IMR-90 (cell line): ENCODE measurements around the gene CPOX. TPM values are rescaled to one million over a fixed set of nuclear protein-coding genes. Genes with fewer than 3 reads are reported as not detected.

Experiments
- ATAC-seq: fragments of 200-7000 bp; cut with Tn5 transposase; 2 replicates; pipeline ENCODE4 v1.9.1; 2020; ENCODE audit warnings: low read depth, mild to moderate bottlenecking, moderate library complexity
- BruUV-seq: library from RNA; stranded (reverse); fragments of 400-500 nt; replicated peaks from 2 replicates; lab custom pipeline; 2021; lab: Mats Ljungman, UMichigan
- CTCF ChIA-PET: fragments of 300-600 bp; formaldehyde crosslinking; extraction: SDS; loops from one replicate; lab custom pipeline; 2021; ENCODE audit warnings: antibody characterized with exemption; lab: Yijun Ruan, JAX
- POLR2A ChIA-PET: fragments of 300-600 bp; sonication (Branson Sonifier 250); formaldehyde crosslinking; loops from one replicate; lab custom pipeline; 2022; ENCODE audit warnings: antibody characterized with exemption; ENCODE audit not compliant: unreplicated experiment; lab: Charles Lee
- DNase-seq: peaks from one replicate; pipeline ENCODE4 v3.0.0; 2013
- H2AFZ ChIP-seq: replicated peaks from 2 replicates; pipeline ENCODE3; 2013; ENCODE audit warnings: low read length, mild to moderate bottlenecking; ENCODE audit not compliant: poor library complexity
- H2AK5ac ChIP-seq: 2 replicates; pipeline ENCODE4 v1.6.1; 2013; ENCODE audit warnings: low read depth, low read length, inconsistent platforms
- H2AK9ac ChIP-seq: replicated peaks from 2 replicates; pipeline ENCODE3; 2013; ENCODE audit warnings: mild to moderate bottlenecking, low read depth, low read length, moderate library complexity; ENCODE audit not compliant: poor library complexity
- H2BK120ac ChIP-seq: 2 replicates; pipeline ENCODE4 v1.6.1; 2013; ENCODE audit warnings: low read depth, low read length, inconsistent platforms
- H2BK15ac ChIP-seq: 3 replicates; pipeline ENCODE4 v1.6.1; 2013; ENCODE audit warnings: low read depth, low read length, inconsistent platforms
- H2BK20ac ChIP-seq: 2 replicates; pipeline ENCODE4 v1.6.1; 2013; ENCODE audit warnings: low read depth, mild to moderate bottlenecking, inconsistent platforms, low read length, moderate library complexity
- H2BK5ac ChIP-seq: 2 replicates; pipeline ENCODE4 v1.6.1; 2013; ENCODE audit warnings: mild to moderate bottlenecking, low read depth, low read length, inconsistent platforms; ENCODE audit not compliant: poor library complexity, severe bottlenecking
- H3K14ac ChIP-seq: replicated peaks from 2 replicates; pipeline ENCODE4 v1.6.1; 2013; ENCODE audit warnings: low read depth, low read length, inconsistent platforms
- H3K18ac ChIP-seq: 2 replicates; pipeline ENCODE4 v1.6.1; 2013; ENCODE audit warnings: low read depth, low read length, control low read depth
- H3K23ac ChIP-seq: 2 replicates; pipeline ENCODE4 v1.6.1; 2013; ENCODE audit warnings: low read depth, low read length, inconsistent platforms
- H3K27ac ChIP-seq: 2 replicates; pipeline ENCODE4 v1.5.1; 2013; ENCODE audit warnings: mild to moderate bottlenecking, control low read depth, low read length; ENCODE audit not compliant: insufficient read depth
- H3K27me3 ChIP-seq: 2 replicates; pipeline ENCODE4 v1.6.1; 2013; ENCODE audit warnings: low read length; ENCODE audit not compliant: control insufficient read depth, insufficient read depth
- H3K36me3 ChIP-seq: 2 replicates; pipeline ENCODE4 v1.6.1; 2013; ENCODE audit warnings: low read length, mixed read lengths; ENCODE audit not compliant: control insufficient read depth, insufficient read depth
- H3K4ac ChIP-seq: 2 replicates; pipeline ENCODE4 v1.6.1; 2013; ENCODE audit warnings: low read depth, low read length, inconsistent platforms
- H3K4me1 ChIP-seq: 2 replicates; pipeline ENCODE4 v1.6.1; 2013; ENCODE audit warnings: low read length, mixed read lengths; ENCODE audit not compliant: control insufficient read depth, insufficient read depth
- H3K4me2 ChIP-seq: 2 replicates; pipeline ENCODE4 v1.6.1; 2013; ENCODE audit warnings: low read depth, mild to moderate bottlenecking, control low read depth, low read length, moderate library complexity
- H3K4me3 ChIP-seq: 2 replicates; pipeline ENCODE4 v1.5.1; 2013; ENCODE audit warnings: low read depth, mild to moderate bottlenecking, control low read depth, low read length, moderate library complexity; ENCODE audit not compliant: insufficient read depth
- H3K56ac ChIP-seq: 2 replicates; pipeline ENCODE4 v1.6.1; 2013; ENCODE audit warnings: low read length, inconsistent platforms; ENCODE audit not compliant: insufficient read depth; ENCODE audit errors: extremely low read depth
- H3K79me1 ChIP-seq, 2 experiments: 2 replicates each; pipeline ENCODE4 v1.6.1; 2013; ENCODE audit warnings: low read length in 2 of 2, inconsistent platforms in 1 of 2, low read depth in 1 of 2
- H3K9ac ChIP-seq: 2 replicates; pipeline ENCODE4 v1.6.1; 2013; ENCODE audit warnings: low read depth, low read length, control low read depth
- H3K9me1 ChIP-seq: 2 replicates; pipeline ENCODE4 v1.6.1; 2013; ENCODE audit warnings: low read length, inconsistent platforms; ENCODE audit not compliant: insufficient read depth
- H3K9me3 ChIP-seq: 2 replicates; pipeline ENCODE4 v1.6.1; 2013; ENCODE audit warnings: low read length; ENCODE audit not compliant: control insufficient read depth, insufficient read depth
- H4K20me1 ChIP-seq: 2 replicates; pipeline ENCODE4 v1.6.1; 2013; ENCODE audit warnings: low read length, inconsistent platforms; ENCODE audit not compliant: insufficient read depth
- H4K5ac ChIP-seq: 2 replicates; pipeline ENCODE4 v1.6.1; 2013; ENCODE audit warnings: mild to moderate bottlenecking, low read depth, low read length, control low read depth
- H4K8ac ChIP-seq, 2 experiments: 2 replicates each; pipeline ENCODE4 v1.6.1; 2013; ENCODE audit warnings: low read depth in 2 of 2, low read length in 2 of 2, control low read depth in 1 of 2, inconsistent platforms in 1 of 2
- H4K91ac ChIP-seq: 2 replicates; pipeline ENCODE4 v1.6.1; 2013; ENCODE audit warnings: low read depth, low read length, inconsistent platforms; ENCODE audit not compliant: insufficient read depth
- CHD1 ChIP-seq: IDR thresholded peaks from 2 replicates; pipeline ENCODE4 v1.6.1; 2012; ENCODE audit warnings: low read depth, low read length, improper control_type of control experiment
- RCOR1 ChIP-seq: IDR thresholded peaks from 2 replicates; pipeline ENCODE4 v1.6.1; 2012; ENCODE audit warnings: mild to moderate bottlenecking, low read length, improper control_type of control experiment; ENCODE audit not compliant: insufficient replicate concordance
- RFX5 ChIP-seq: IDR thresholded peaks from 2 replicates; pipeline ENCODE4 v1.8.0; 2012; ENCODE audit warnings: low read depth, mild to moderate bottlenecking, low read length, moderate library complexity
- WGBS, 2 experiments: methylation state at CpG; one replicate each; pipeline versions ENCODE4 v1.1.5 to v1.1.7; 2013; ENCODE audit warnings: missing lambda C conversion rate in 2 of 2; ENCODE audit not compliant: insufficient read length in 1 of 2; ENCODE audit errors: extremely low coverage in 2 of 2; 5-methylcytosine and 5-hydroxymethylcytosine counted together
- dilution Hi-C: fragments of 300-500 bp; cut with HindIII; formaldehyde crosslinking; loops from one replicate; pipeline ENCODE4 v1.14.3; 2018; ENCODE audit warnings: low sequenced_read_pairs; ENCODE audit not compliant: unreplicated experiment
- in situ Hi-C: fragments of 300-500 bp; cut with MboI; formaldehyde crosslinking; loops from 3 replicates; pipeline ENCODE4 v1.14.3; 2019; ENCODE audit warnings: low sequenced_read_pairs, inconsistent platforms, mixed read lengths
- intact Hi-C: fragments of 100-400 bp; cut with micrococcal nuclease; formaldehyde crosslinking; loops from 2 replicates; pipeline ENCODE4 v1.10.0; 2022
- polyA plus RNA-seq, 3 experiments: library from polyadenylated mRNA; depleted of rRNA; stranded (reverse); fragments of >200 nt; gene quantifications; 2 replicates each; pipeline ENCODE4 v1.2.3, GENCODE V29; 2012; ENCODE audit warnings: low replicate concordance in 1 of 3
- total RNA-seq: library from RNA; depleted of rRNA; stranded (reverse); fragments of >200 nt; gene quantifications from 2 replicates; pipeline ENCODE4 v1.2.3, GENCODE V29; 2012

CPOX gene
- total and polyA plus RNA-seq, 2 of the 4 experiments (the other 2 are of a cell fraction) = 14.5 to 19.4 TPM

- Histone ChIP-seq H3K79me1 (no peaks in the 10 kb centered on the region), H3K27me3 (peaks cover 3% of the 10 kb centered on the region), H2AK9ac (no peak overlapping the region), H4K5ac (no peak overlapping the region), H4K91ac (no peak overlapping the region), H3K18ac (no peak overlapping the region), H3K9ac (no peak overlapping the region), H3K56ac (no peak overlapping the region), H4K20me1 (no peaks in the 10 kb centered on the region), H3K9me1 (no peaks in the 10 kb centered on the region), H3K14ac (no peak overlapping the region), H3K36me3 (no peaks in the 10 kb centered on the region), H3K9me3 (no peaks in the 10 kb centered on the region), H2BK15ac (no peak overlapping the region), H3K4ac (no peak overlapping the region), H3K4me3 (no peak overlapping the region), H4K8ac (no peak overlapping the region), H3K4me1 (no peaks in the 10 kb centered on the region), H2BK120ac (no peak overlapping the region), H2BK20ac (no peak overlapping the region), H2AK5ac (no peak overlapping the region), H3K4me2 (no peak overlapping the region), H2BK5ac (no peak overlapping the region), H2AFZ (no peak overlapping the region), H3K23ac (no peak overlapping the region), H3K27ac (no peak overlapping the region)
- DNase-seq (no peak), ATAC-seq (no peak)
- no peak for TF ChIP-seq CHD1
- no peak for TF ChIP-seq RFX5
- TF ChIP-seq RCOR1 = no peak
- no TSS peak for BruUV-seq
- intact Hi-C loops = no loop called here
- dilution Hi-C loops = no loop called here
- no CpG with 5 or more reads among the region's 2 CpGs for WGBS, 2 experiments
- in situ Hi-C loops = loop anchor here (25.0 kb wide), 1 partner anchor 1144 kb away; no protein-coding TSS in a partner anchor
- POLR2A ChIA-PET = no interaction called here
- CTCF ChIA-PET = interaction anchor here (1.2 to 1.4 kb wide), 2 partner anchors 16 kb away, joined by 3 read pairs; no protein-coding TSS in a partner anchor
Observed at GRCh38 chr3:98617841-98618240, 24.4 kb upstream of the CPOX start.
